SK-N-SH (cell line): ENCODE measurements around the gene CPPED1. TPM values are rescaled to one million over a fixed set of nuclear protein-coding genes. Genes with fewer than 3 reads are reported as not detected.

Experiments used
- CTCF ChIA-PET: fragments of 300-600, 350-600 bp; formaldehyde crosslinking; extraction: SDS; loops from one replicate; lab custom pipeline; 2021; lab: Yijun Ruan, JAX
- POLR2A ChIA-PET: fragments of 350-600 bp; sonication (Branson Sonifier 250); formaldehyde crosslinking; extraction: SDS; loops from one replicate; lab custom pipeline; 2020; ENCODE audit warnings: antibody characterized with exemption, inconsistent platforms; lab: Yijun Ruan, JAX
- DNase-seq: peaks from one replicate; pipeline ENCODE4 v3.0.0; 2012
- H2AFZ ChIP-seq: fragments of 200-600 bp; sonication (generic); 2 replicates; pipeline ENCODE4 v1.8.1; 2016; ENCODE audit warnings: antibody characterized with exemption, mild to moderate bottlenecking, low read depth
- H3F3A ChIP-seq: fragments of 200-600 bp; sonication (generic); replicated peaks from 2 replicates; pipeline ENCODE3; 2016; ENCODE audit warnings: antibody characterized with exemption, mild to moderate bottlenecking; ENCODE audit not compliant: insufficient read depth
- H3K27ac ChIP-seq, 2 experiments: fragments of 200-500 bp in 1 of 2; fragments of 200-600 bp in 1 of 2; sonication (Bioruptor generic) in 1 of 2; sonication (generic), shearing (Covaris generic) in 1 of 2; 2 replicates each; pipeline versions ENCODE4 v1.5.1 to v1.6.1; 2014 to 2016; ENCODE audit warnings: low read depth in 2 of 2, inconsistent platforms in 1 of 2, low read length in 1 of 2, mild to moderate bottlenecking in 1 of 2, mixed read lengths in 1 of 2
- H3K27me3 ChIP-seq: fragments of 200-600 bp; sonication (generic), shearing (Covaris generic); 2 replicates; pipeline ENCODE4 v1.6.1; 2016; ENCODE audit warnings: mixed run types; ENCODE audit not compliant: insufficient read depth
- H3K36me3 ChIP-seq, 2 experiments: fragments of 200-500 bp in 1 of 2; fragments of 200-600 bp in 1 of 2; sonication (Bioruptor generic) in 1 of 2; sonication (generic) in 1 of 2; replicated peaks in 1 of 2; 2 replicates each; pipeline versions ENCODE3 to v1.5.1; 2014 to 2016; ENCODE audit warnings: low read length in 1 of 2, mild to moderate bottlenecking in 1 of 2; ENCODE audit not compliant: insufficient read depth in 2 of 2, control insufficient read depth in 1 of 2
- H3K4me1 ChIP-seq, 2 experiments: fragments of 200-500 bp in 1 of 2; fragments of 200-600 bp in 1 of 2; sonication (Bioruptor generic) in 1 of 2; sonication (generic), shearing (Covaris generic) in 1 of 2; 2 replicates each; pipeline versions ENCODE4 v1.5.1 to v1.6.1; 2014 to 2016; ENCODE audit warnings: low read depth in 1 of 2, low read length in 1 of 2, mixed run types in 1 of 2; ENCODE audit not compliant: insufficient read depth in 2 of 2, control insufficient read depth in 1 of 2
- H3K4me2 ChIP-seq: fragments of 200-600 bp; sonication (generic), shearing (Covaris generic); 2 replicates; pipeline ENCODE4 v1.6.1; 2017; ENCODE audit warnings: mixed run types
- H3K4me3 ChIP-seq, 2 experiments: fragments of 200-500 bp in 1 of 2; fragments of 200-600 bp in 1 of 2; sonication (Bioruptor generic) in 1 of 2; sonication (generic), shearing (Covaris generic) in 1 of 2; 2 replicates each; pipeline versions ENCODE4 v1.5.1 to v1.8.1; 2014 to 2016; ENCODE audit warnings: low read depth in 2 of 2, inconsistent platforms in 1 of 2, low read length in 1 of 2, mild to moderate bottlenecking in 1 of 2, mixed read lengths in 1 of 2, moderate library complexity in 1 of 2
- H3K79me2 ChIP-seq: fragments of 200-600 bp; sonication (generic); 2 replicates; pipeline ENCODE4 v1.8.1; 2017; ENCODE audit warnings: mild to moderate bottlenecking; ENCODE audit not compliant: insufficient read depth
- H3K9ac ChIP-seq: fragments of 200-600 bp; sonication (generic); 2 replicates; pipeline ENCODE4 v1.6.1; 2017; ENCODE audit warnings: mixed run types
- H3K9me2 ChIP-seq: fragments of 200-600 bp; sonication (generic); 2 replicates; pipeline ENCODE4 v1.6.1; 2017; ENCODE audit warnings: mixed run types
- H3K9me3 ChIP-seq: fragments of 200-600 bp; sonication (generic); 2 replicates; pipeline ENCODE4 v1.6.1; 2017; ENCODE audit warnings: mixed run types, mild to moderate bottlenecking, moderate library complexity
- H4K20me1 ChIP-seq: fragments of 200-600 bp; sonication (generic); 2 replicates; pipeline ENCODE4 v1.6.1; 2017; ENCODE audit warnings: mild to moderate bottlenecking, mixed run types; ENCODE audit not compliant: insufficient read depth
- CHD2 ChIP-seq: fragments of 150-350 bp; IDR thresholded peaks from 2 replicates; pipeline ENCODE4 v1.6.1; 2018; ENCODE audit warnings: low read length; ENCODE audit not compliant: partially characterized antibody
- CTCF ChIP-seq: fragments of 200-600 bp; sonication (generic); IDR thresholded peaks from 2 replicates; pipeline ENCODE4 v1.6.1; 2017; ENCODE audit warnings: antibody characterized with exemption, mild to moderate bottlenecking, moderate library complexity
- ELF1 ChIP-seq: IDR thresholded peaks from 2 replicates; pipeline ENCODE4 v1.4.0; 2012
- EP300 ChIP-seq, 2 experiments: IDR thresholded peaks; 2 replicates each; pipeline versions ENCODE4 v1.4.0 to v1.6.1; 2012; ENCODE audit warnings: borderline replicate concordance in 1 of 2, low read depth in 1 of 2, low read length in 1 of 2
- FOSL2 ChIP-seq: IDR thresholded peaks from 2 replicates; pipeline ENCODE4 v1.4.0; 2012; ENCODE audit warnings: low read depth, mild to moderate bottlenecking, moderate library complexity, borderline replicate concordance
- FOXJ3 ChIP-seq: sonication (generic); formaldehyde crosslinking; IDR thresholded peaks from 2 replicates; pipeline ENCODE4 v1.5.1; 2020; ENCODE audit warnings: mild to moderate bottlenecking, missing genetic modification reagents
- FOXM1 ChIP-seq: IDR thresholded peaks from 2 replicates; pipeline ENCODE4 v1.4.0; 2012; ENCODE audit warnings: low read depth, mild to moderate bottlenecking
- GATA2 ChIP-seq: sonication (generic); formaldehyde crosslinking; IDR thresholded peaks from 2 replicates; pipeline ENCODE4 v1.5.0; 2020; ENCODE audit warnings: mild to moderate bottlenecking, missing genetic modification reagents
- JUND ChIP-seq: IDR thresholded peaks from 2 replicates; pipeline ENCODE4 v1.4.0; 2012
- NFIC ChIP-seq: IDR thresholded peaks from 2 replicates; pipeline ENCODE4 v1.4.0; 2012; ENCODE audit warnings: borderline replicate concordance
- RCOR1 ChIP-seq: fragments of 150-350 bp; IDR thresholded peaks from 2 replicates; pipeline ENCODE4 v1.6.1; 2017; ENCODE audit warnings: antibody characterized with exemption, low read length
- RFX5 ChIP-seq: IDR thresholded peaks from 2 replicates; pipeline ENCODE4 v1.6.1; 2012; ENCODE audit warnings: mild to moderate bottlenecking, improper control_type of control experiment, low read length
- SIN3A ChIP-seq: IDR thresholded peaks from 2 replicates; pipeline ENCODE4 v1.6.1; 2012; ENCODE audit warnings: low read depth, mild to moderate bottlenecking, low read length, moderate library complexity, borderline replicate concordance
- TAF1 ChIP-seq: IDR thresholded peaks from 2 replicates; pipeline ENCODE4 v1.6.1; 2012; ENCODE audit warnings: low read depth, mild to moderate bottlenecking, low read length, moderate library complexity, borderline replicate concordance
- TCF12 ChIP-seq: IDR thresholded peaks from 2 replicates; pipeline ENCODE4 v1.4.0; 2012
- TEAD4 ChIP-seq: IDR thresholded peaks from 2 replicates; pipeline ENCODE4 v1.4.0; 2012; ENCODE audit warnings: mild to moderate bottlenecking, borderline replicate concordance; ENCODE audit not compliant: insufficient read depth
- USF1 ChIP-seq: IDR thresholded peaks from 2 replicates; pipeline ENCODE4 v1.4.0; 2012; ENCODE audit warnings: low read depth, borderline replicate concordance
- WGBS: methylation state at CpG from one replicate; pipeline ENCODE4 v1.1.6; 2017; ENCODE audit warnings: low lambda C conversion rate; 5-methylcytosine and 5-hydroxymethylcytosine counted together
- polyA plus RNA-seq, 3 experiments: library from polyadenylated mRNA; depleted of rRNA; stranded (reverse); fragments of >200 nt; gene quantifications; 2 replicates each; pipeline ENCODE4 v1.2.3, GENCODE V29; 2012
- TF ChIP-seq, protein P1 (sequence below): IDR thresholded peaks from 2 replicates; pipeline ENCODE4 v1.4.0; 2012; ENCODE audit warnings: low read depth

The CPPED1 gene
- polyA plus RNA-seq, 1 of the 3 experiments (the other 2 are of a cell fraction) = 11.9 TPM

DNA sequence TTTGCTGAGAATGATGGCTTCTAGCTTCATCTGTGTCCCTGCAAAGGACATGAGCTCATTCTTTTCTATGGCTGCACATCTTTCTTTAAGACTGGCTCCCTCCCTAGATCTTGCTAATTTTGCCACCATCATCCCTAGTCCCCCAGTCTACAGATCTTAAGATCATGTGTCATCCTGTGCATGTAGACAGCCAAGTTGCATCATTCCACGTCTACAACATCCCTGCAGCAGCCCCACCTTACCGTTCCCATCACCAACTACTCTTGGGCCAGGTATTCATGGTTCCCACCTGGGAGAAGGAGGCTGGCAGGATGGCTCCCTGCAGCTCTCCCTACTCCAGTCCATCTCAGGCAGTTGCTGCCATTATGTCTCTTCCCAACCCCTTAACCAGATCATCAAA lies 12.3 kb downstream of the CPPED1 start:
- no peak for DNase-seq
- no peaks in the 10 kb centered on the region for H3F3A ChIP-seq
- CTCF ChIA-PET = interaction anchor here (1.4 to 1.9 kb wide), 2 partner anchors 10 to 30 kb away, joined by 4 read pairs; no protein-coding TSS in a partner anchor
- no peaks in the 10 kb centered on the region for H3K9me3 ChIP-seq
- TF ChIP-seq FOXJ3 (no peak), ELF1 (no peak), FOSL2 (no peak), USF1 (no peak), JUND (no peak), SIN3A (no peak), TAF1 (no peak), RFX5 (no peak), TCF12 (no peak), FOXM1 (no peak), CTCF (no peak), NFIC (no peak)
- TF ChIP-seq, protein P1, sequence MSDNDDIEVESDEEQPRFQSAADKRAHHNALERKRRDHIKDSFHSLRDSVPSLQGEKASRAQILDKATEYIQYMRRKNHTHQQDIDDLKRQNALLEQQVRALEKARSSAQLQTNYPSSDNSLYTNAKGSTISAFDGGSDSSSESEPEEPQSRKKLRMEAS = no peak
- no peaks in the 10 kb centered on the region for H4K20me1 ChIP-seq
- peaks cover 93% of the 10 kb centered on the region for H3K79me2 ChIP-seq
- no peak overlapping the region for H3K4me3 ChIP-seq
- no peak overlapping the region for H3K27ac ChIP-seq
- H3K27me3 ChIP-seq = no peaks in the 10 kb centered on the region
- no peaks in the 10 kb centered on the region for H3K9me2 ChIP-seq
- WGBS = 94% methylated on average over 2 of the region's 2 CpGs
- peaks cover 0 to 2% of the 10 kb centered on the region in 2 experiments for H3K36me3 ChIP-seq
- POLR2A ChIA-PET = no interaction called here
- H3K4me1 ChIP-seq = peaks cover 0 to 28% of the 10 kb centered on the region in 2 experiments; a peak in 1 of 4 replicates
- H3K4me2 ChIP-seq = no peak overlapping the region
- H3K9ac ChIP-seq = no peak overlapping the region
- H2AFZ ChIP-seq = no peak overlapping the region

DNA sequence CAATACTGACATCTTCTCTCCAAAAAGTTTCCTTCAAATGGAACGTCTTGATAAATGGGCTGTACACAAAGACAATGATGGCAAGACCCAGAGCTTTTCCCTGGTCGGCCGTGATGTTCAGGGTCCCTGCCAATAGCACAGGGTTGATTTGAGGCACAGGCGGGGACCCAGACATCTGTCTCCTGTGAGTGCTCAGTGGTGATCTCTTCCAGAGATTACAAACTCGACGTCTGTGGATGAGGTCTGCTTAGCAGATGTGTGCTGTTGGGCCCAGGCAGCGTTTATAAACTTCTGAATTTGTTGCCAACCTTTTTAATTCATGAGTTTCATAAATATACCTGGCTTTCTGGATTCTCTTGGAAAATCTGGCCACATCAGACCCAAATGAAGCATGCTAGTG lies 14.9 kb downstream of the CPPED1 start:
- ChIA-PET POLR2A (interaction anchor here (0.6 to 1.1 kb wide), 2 partner anchors 16 to 30 kb away, joined by 3 read pairs; no protein-coding TSS in a partner anchor), CTCF (interaction anchor here (1.3 to 1.4 kb wide), 2 partner anchors 9 to 25 kb away, joined by 3 to 5 read pairs; no protein-coding TSS in a partner anchor)
- H2AFZ ChIP-seq = no peak overlapping the region
- no peaks in the 10 kb centered on the region for H3F3A ChIP-seq
- peak; percentile 77 for DNase-seq
- H3K4me1 ChIP-seq = peaks cover 0 to 22% of the 10 kb centered on the region in 2 experiments; a peak in 1 of 4 replicates
- peak overlapping the region in 1 of 2 experiments; percentile 94; a peak in 2 of 4 replicates for H3K27ac ChIP-seq
- H4K20me1 ChIP-seq = no peaks in the 10 kb centered on the region
- H3K9me3 ChIP-seq = no peaks in the 10 kb centered on the region
- H3K9me2 ChIP-seq = no peaks in the 10 kb centered on the region
- no peaks in the 10 kb centered on the region for H3K27me3 ChIP-seq
- WGBS = 52% methylated on average over 7 of the region's 7 CpGs
- H3K9ac ChIP-seq = no peak overlapping the region
- no peak overlapping the region for H3K4me2 ChIP-seq
- H3K79me2 ChIP-seq = peaks cover 93% of the 10 kb centered on the region
- peaks cover 0 to 11% of the 10 kb centered on the region in 2 experiments for H3K36me3 ChIP-seq
- TF ChIP-seq TCF12 (peak; percentile 64), GATA2 (CRISPR knock-in tag) (peak; percentile 91), EP300 (IDR thresholded peaks at IDR 0.05; ENCODE audit: borderline replicate concordance in 1 of 2, low read depth in 1 of 2, low read length in 1 of 2) (peak in 1 of 2 experiments; percentile 87; a peak in 2 of 4 replicates), CTCF (no peak), RCOR1 (peak; percentile 81), CHD2 (peak; percentile 80), TEAD4 (no peak)
- no peak overlapping the region for H3K4me3 ChIP-seq
